ENCODE results near the gene RICTOR. TPM values are rescaled to one million over a fixed set of nuclear protein-coding genes. Genes with fewer than 3 reads are reported as not detected.
"Not testable (repeated sequence)": the region's sequence is repeated elsewhere in the genome, so short reads cannot be mapped to it uniquely, and the experiment has no call there.

The RICTOR gene
- total RNA-seq, 4 donors from 2014 or later: 47.8 to 87.5 (median 51.2) TPM

DNA sequence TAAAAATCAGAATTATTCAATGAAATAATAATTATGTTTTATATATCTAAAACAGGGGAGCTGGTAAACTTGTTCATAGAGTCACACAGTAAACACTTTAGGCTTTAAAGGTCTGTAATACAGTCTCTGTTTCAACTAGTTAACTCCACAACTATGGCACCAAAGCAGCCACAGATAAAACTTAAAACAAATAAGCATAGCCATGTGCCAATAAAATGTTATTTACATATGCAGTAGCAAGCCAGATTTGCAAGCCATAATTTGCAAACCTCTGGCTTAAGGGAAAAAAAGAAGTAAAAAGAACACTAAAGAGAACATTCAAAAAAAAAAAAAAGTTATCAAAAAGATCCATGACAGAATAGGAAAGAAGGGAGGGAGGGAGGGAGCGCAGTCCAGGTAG, 24.9 kb downstream of the RICTOR start:
- intact Hi-C loops (cut with DNase I): no loop called here
- Histone ChIP-seq H3K36me3 (no peaks in the 10 kb centered on the region), H3K27ac (no peak overlapping the region), H3K4me3 (replicated peaks in 1 of 3) (no peak overlapping the region), H3K9me3 (no peaks in the 10 kb centered on the region), H3K27me3 (no peaks in the 10 kb centered on the region), H3K4me1 (peaks cover 0 to 12% of the 10 kb centered on the region in 2 donors)
- WGBS, 2 donors: 96 to 98% methylated on average over 1 of the region's 1 CpG
- no peak for TF ChIP-seq POLR2A (IDR thresholded peaks at IDR 0.05)
- TF ChIP-seq, protein P1, sequence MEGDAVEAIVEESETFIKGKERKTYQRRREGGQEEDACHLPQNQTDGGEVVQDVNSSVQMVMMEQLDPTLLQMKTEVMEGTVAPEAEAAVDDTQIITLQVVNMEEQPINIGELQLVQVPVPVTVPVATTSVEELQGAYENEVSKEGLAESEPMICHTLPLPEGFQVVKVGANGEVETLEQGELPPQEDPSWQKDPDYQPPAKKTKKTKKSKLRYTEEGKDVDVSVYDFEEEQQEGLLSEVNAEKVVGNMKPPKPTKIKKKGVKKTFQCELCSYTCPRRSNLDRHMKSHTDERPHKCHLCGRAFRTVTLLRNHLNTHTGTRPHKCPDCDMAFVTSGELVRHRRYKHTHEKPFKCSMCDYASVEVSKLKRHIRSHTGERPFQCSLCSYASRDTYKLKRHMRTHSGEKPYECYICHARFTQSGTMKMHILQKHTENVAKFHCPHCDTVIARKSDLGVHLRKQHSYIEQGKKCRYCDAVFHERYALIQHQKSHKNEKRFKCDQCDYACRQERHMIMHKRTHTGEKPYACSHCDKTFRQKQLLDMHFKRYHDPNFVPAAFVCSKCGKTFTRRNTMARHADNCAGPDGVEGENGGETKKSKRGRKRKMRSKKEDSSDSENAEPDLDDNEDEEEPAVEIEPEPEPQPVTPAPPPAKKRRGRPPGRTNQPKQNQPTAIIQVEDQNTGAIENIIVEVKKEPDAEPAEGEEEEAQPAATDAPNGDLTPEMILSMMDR (IDR thresholded peaks at IDR 0.05): no peak
- DNase-seq: no peak

DNA sequence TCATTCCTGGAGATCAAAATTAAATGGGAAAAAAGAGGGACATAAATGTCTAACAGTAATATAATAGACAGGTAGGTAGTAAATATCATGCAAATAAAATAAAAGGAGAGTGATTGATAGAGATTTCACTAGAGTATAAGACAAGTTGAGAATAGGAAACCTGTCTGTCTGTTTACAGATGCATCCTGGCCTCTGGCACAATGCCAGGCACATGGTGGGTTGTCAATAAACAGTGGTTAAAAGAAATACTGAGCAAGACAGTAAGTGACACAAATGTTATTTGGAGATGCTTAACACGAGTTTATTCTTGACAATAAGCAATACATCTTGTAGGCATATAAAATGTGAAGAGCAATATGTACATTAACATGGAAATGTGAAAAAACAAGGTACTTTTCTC, 33.3 kb downstream of the RICTOR start:
- intact Hi-C loops (cut with DNase I): no loop called here
- no peaks in the 10 kb centered on the region for H3K4me1 ChIP-seq
- TF ChIP-seq, protein P1 (IDR thresholded peaks at IDR 0.05): no peak
- no peak for TF ChIP-seq POLR2A (IDR thresholded peaks at IDR 0.05)
- DNase-seq: peak; percentile 8 to 11
- WGBS, 2 donors: 81 to 90% methylated on average over 1 of the region's 1 CpG
- no peaks in the 10 kb centered on the region for H3K27me3 ChIP-seq
- H3K9me3 ChIP-seq: no peaks in the 10 kb centered on the region
- H3K36me3 ChIP-seq: no peaks in the 10 kb centered on the region
- H3K4me3 ChIP-seq (replicated peaks in 1 of 3): no peak overlapping the region
- no peak overlapping the region for H3K27ac ChIP-seq

DNA sequence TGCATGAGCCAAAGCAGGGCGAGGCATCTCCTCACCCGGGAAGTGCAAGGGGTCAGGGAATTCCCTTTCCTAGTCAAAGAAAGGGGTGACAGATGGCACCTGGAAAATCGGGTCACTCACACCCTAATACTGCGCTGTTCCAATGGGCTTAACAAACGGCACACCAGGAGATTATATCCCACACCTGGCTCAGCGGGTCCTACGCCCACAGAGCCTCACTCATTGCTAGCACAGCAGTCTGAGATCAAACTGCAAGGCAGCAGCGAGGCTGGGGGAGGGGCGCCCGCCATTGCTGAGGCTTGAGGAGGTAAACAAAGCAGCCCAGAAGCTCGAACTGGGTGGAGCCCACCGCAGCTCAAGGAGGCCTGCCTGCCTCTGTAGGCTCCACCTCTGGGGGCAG, 39.7 kb downstream of the RICTOR start:
- WGBS, 2 donors: 90 to 93% methylated on average over 10 to 12 of the region's 12 CpGs
- intact Hi-C loops (cut with DNase I); H3K4me3 ChIP-seq (replicated peaks in 1 of 3); DNase-seq; H3K27ac ChIP-seq; H3K36me3 ChIP-seq; H3K9me3 ChIP-seq; H3K27me3 ChIP-seq: not testable (repeated sequence)
- peaks cover 15 to 24% of the 10 kb centered on the region in 2 donors for H3K4me1 ChIP-seq

DNA sequence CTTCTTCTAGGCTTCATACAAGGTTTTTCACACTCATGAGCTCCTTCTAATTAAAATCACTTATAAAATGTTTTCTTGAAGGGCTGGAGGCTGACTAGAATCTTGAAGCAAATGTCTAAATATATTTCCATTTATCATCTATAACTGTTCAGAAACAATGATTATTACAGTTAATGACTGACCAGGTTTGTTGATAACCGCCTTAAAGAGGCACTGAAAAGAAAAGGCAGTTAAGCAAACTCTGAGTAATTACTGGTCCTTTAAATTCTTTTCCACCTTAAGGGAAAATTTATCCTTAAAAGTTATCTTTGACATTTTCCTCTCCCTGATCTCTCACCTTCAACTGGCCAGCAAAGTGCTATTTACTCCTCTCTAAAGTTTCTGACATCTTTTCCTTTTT, 43.2 kb downstream of the RICTOR start:
- 93 to 94% methylated on average over 1 of the region's 1 CpG for WGBS, 2 donors
- Histone ChIP-seq H3K9me3 (no peaks in the 10 kb centered on the region), H3K36me3 (no peaks in the 10 kb centered on the region), H3K27me3 (no peaks in the 10 kb centered on the region), H3K4me1 (peaks cover 15 to 24% of the 10 kb centered on the region in 2 donors), H3K27ac (no peak overlapping the region), H3K4me3 (replicated peaks in 1 of 3) (no peak overlapping the region)
- intact Hi-C loops (cut with DNase I): no loop called here
- no peak for TF ChIP-seq POLR2A (IDR thresholded peaks at IDR 0.05)
- TF ChIP-seq, protein P1 (IDR thresholded peaks at IDR 0.05): no peak
- DNase-seq: no peak

DNA sequence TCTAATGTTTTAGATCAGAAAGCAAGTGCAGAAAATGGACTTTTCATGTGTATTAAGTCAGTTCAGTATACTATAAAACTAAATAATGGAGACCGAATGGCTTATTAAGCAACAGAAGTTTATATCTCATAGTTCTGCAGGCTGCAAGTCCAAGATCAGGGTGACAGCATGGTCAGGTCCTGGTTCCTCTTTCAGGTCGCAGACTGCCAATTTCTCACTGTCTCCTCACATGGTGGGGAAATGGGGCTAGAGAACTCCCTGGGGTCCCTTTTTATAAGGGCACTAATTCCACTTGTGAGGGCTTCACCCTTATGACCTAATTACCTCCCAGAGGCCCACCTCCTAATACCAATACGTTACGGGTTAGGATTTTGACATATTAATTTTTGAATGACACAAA, 48.7 kb downstream of the RICTOR start:
- H3K4me1 ChIP-seq: peaks cover 5 to 8% of the 10 kb centered on the region in 2 donors
- no peak for DNase-seq

More for the DNA sequence above, 48.7 kb downstream of the RICTOR start:
- Histone ChIP-seq H3K4me3 (replicated peaks in 1 of 3) (no peak overlapping the region), H3K36me3 (no peaks in the 10 kb centered on the region), H3K27ac (no peak overlapping the region), H3K9me3 (no peaks in the 10 kb centered on the region), H3K27me3 (no peaks in the 10 kb centered on the region)
- no peak for TF ChIP-seq POLR2A (IDR thresholded peaks at IDR 0.05)
- TF ChIP-seq, protein P1 (IDR thresholded peaks at IDR 0.05): no peak
- intact Hi-C loops (cut with DNase I): no loop called here
- 84 to 99% methylated on average over 4 of the region's 4 CpGs for WGBS, 2 donors
